Retinal pigment epithelial cell (primary cell): ENCODE measurements around the gene OR12D1.

Experiments used
- DNase-seq: peaks from one replicate; pipeline ENCODE4 v3.0.0-alpha.2; 2010; ENCODE audit warnings: low read depth
- H3K4me3 ChIP-seq: 2 replicates; pipeline ENCODE4 v1.5.1; 2011; ENCODE audit warnings: mild to moderate bottlenecking, low read length, control low read depth, moderate library complexity
- TF ChIP-seq, protein P1 (sequence below): conservative IDR thresholded peaks from 2 replicates; pipeline ENCODE4 v1.5.1; 2011; ENCODE audit warnings: low read depth, low read length, control low read depth, inconsistent platforms

OR12D1 gene

DNA sequence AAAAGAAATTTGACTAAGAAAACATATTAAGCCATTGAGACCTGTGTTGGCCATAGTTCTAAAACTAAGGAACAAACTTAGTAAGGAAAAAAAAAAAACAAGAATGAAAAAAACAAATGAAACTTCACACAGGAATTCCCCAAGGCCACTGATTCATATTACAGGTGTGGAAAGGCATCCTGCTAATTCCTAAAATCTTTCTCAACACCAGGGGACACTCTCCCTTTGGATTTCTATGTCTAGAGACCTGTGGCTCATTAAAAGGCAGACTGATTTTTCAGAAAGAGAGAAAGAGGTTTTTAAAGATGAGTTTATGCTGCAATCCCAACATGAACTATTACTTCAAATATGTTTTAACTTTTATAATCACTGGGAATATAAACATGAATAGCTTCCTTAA, at the start of gene OR12D1:
Gene OR12D1, plus strand, starts transcription at position 341 of the 400 bp plus-strand sequence.
- DNase-seq = no peak
- TF ChIP-seq, protein P1, sequence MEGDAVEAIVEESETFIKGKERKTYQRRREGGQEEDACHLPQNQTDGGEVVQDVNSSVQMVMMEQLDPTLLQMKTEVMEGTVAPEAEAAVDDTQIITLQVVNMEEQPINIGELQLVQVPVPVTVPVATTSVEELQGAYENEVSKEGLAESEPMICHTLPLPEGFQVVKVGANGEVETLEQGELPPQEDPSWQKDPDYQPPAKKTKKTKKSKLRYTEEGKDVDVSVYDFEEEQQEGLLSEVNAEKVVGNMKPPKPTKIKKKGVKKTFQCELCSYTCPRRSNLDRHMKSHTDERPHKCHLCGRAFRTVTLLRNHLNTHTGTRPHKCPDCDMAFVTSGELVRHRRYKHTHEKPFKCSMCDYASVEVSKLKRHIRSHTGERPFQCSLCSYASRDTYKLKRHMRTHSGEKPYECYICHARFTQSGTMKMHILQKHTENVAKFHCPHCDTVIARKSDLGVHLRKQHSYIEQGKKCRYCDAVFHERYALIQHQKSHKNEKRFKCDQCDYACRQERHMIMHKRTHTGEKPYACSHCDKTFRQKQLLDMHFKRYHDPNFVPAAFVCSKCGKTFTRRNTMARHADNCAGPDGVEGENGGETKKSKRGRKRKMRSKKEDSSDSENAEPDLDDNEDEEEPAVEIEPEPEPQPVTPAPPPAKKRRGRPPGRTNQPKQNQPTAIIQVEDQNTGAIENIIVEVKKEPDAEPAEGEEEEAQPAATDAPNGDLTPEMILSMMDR = peak; percentile 37
- H3K4me3 ChIP-seq = no peak within 1 kb of the TSS

DNA sequence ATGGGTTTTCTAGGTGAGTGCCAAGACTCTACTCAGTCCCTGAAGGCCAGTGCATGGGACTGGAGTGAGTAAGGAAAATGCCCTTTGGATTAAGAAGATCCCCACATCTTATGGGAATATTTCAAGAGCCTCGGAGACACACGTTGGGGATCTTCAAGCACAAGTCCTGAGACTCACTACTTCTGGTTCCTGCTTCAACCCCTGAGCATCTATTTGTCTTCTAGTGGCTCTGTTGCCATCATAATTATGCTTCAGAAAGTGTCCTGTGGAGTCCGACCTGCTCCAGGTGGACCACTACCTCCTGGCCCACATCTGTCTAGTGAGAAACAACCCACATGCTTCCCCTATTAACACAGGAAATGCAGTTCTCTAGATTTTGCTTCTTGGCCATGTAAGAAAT, 46.0 kb upstream of the OR12D1 start, which contains the start of gene OR5V1:
Gene OR5V1, minus strand, starts transcription at position 101 of the 400 bp plus-strand sequence. CDS start 12,670 bp downstream, outside the sequence.
- DNase-seq = no peak
- no peak within 1 kb of the TSS for H3K4me3 ChIP-seq
- TF ChIP-seq, protein P1 = no peak

DNA sequence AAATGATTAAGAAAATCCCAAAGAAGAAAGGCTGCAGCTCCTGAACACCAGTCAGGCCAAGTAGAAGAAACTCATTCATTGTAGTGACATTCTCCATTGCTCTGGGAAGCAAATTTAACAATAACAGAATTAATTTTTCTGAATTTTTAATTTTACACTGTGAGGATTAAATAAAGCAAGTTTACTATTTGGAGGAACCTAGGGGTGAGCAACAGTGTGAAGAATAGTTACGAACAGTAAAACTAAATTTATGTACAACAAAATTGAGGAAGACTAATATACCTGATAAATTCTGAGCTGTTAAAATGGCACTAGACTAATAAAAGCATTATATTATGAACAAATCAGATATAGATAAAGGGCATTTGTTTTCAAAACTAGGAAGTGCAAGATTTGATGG, 39.5 kb upstream of the OR12D1 start, which contains the start of gene OR12D3:
Gene OR12D3, minus strand, starts transcription at position 101 of the 400 bp plus-strand sequence. Its CDS starts 4 bp downstream, at position 97.
- TF ChIP-seq, protein P1 = no peak
- no peak within 1 kb of the TSS for H3K4me3 ChIP-seq
- no peak for DNase-seq

DNA sequence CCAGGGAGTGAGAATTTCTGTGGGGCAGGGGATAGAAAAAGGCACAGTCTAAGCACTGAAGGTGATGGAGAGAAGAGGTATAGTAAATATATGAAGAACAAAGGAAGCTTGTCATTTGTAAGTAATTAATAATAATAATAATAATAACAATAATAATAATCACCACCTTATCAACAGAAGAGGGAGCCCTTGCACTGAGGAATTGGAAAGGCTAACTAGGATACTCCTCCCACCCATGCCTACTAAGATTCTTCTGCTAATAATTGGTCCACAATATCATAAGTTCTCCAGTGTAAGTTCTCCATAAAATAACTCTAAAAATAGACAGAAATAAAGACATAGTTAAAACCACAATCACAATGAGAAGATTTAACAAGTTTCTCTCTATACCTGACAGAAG, 38.7 kb upstream of the OR12D1 start:
- TF ChIP-seq, protein P1 = no peak
- no peak overlapping the region for H3K4me3 ChIP-seq
- no peak for DNase-seq

DNA sequence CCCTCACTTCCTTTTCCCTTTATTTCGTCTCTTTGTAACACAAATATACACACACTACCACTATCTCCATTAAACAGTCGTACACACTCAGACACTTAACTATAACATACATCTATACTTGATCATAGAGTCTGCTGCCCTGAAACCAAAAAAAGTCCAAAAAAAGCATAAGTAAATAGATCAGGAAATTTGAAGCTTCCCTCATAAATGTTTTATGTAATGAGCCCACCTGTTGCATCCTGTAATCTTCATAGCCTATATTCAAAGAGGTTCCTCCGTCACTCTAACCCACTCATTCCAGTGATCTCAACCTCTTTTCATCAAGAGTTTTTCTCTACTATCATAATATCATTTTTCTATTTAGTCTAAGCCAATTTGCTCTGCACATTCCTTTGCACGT, 26.2 kb upstream of the OR12D1 start:
- no peak overlapping the region for H3K4me3 ChIP-seq
- TF ChIP-seq, protein P1 = no peak
- DNase-seq = no peak

DNA sequence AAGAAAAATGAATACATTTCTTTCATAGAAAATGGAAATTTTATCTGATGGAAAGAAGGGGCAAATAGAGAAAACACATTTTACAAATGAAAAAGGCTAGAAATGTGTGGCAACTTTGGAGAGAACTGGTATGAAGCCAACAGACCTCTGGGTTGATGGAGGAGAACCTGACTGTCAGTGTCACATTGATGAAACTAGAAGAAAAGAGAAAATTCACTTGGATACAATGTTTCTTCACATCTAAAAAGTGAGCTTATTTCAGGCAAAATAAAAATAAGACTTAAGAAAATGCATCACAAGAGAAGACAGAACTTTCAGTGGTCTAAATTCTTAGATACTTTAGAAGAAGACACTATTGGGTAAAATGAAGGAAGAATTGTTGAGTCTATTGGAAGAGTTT, 19.4 kb upstream of the OR12D1 start, which contains the start of gene OR12D2:
Gene OR12D2, plus strand, starts transcription at position 301 of the 400 bp plus-strand sequence. CDS start 1,069 bp downstream, outside the sequence.
- DNase-seq = no peak
- TF ChIP-seq, protein P1 = no peak
- no peak within 1 kb of the TSS for H3K4me3 ChIP-seq

DNA sequence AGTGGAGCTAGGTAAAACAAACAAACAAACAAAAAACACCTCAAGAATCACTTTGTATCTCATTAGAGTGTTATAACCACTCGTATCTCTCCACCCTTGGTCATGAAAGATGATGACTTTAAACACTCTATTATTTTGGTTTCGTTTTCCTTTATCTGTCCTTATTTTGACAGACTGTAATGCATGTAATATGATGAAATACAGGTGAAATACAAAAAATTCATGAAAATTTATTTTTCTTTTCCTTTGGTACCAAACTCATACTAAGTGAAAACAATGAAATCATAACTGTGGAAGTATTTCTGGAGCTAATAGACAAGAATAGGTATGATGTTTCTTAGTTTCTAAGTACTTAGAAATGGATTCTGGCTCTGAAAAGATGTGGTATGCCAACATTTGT, 15.2 kb upstream of the OR12D1 start:
- TF ChIP-seq, protein P1 = no peak
- no peak for DNase-seq
- no peak overlapping the region for H3K4me3 ChIP-seq
